HG03060 (cell line): Measurements from ENCODE around the gene PLEKHD1.
"Not testable (repeated sequence)": the region's sequence is repeated elsewhere in the genome, so short reads cannot be mapped to it uniquely, and the experiment has no call there.

Experiments used
- ATAC-seq: cut with Tn5 transposase; IDR thresholded peaks from one replicate; pipeline ENCODE4 v1.9.1; 2021; ENCODE audit warnings: low read depth, moderate number of reproducible peaks; ENCODE audit not compliant: unreplicated experiment

PLEKHD1 gene

GRCh38 chr14:69484444-69485314, at the start of gene PLEKHD1:
Gene PLEKHD1 (plus strand): TSS chr14:69484728. CDS start chr14:69484966, 238 bp downstream.
- no peak for ATAC-seq

- ATAC-seq, result no peak
Measured at GRCh38 chr14:69439521-69440270, 44.8 kb upstream of the PLEKHD1 start.

GRCh38 chr14:69441948-69442347, 42.6 kb upstream of the PLEKHD1 start:
- ATAC-seq, result no peak

- no peak for ATAC-seq
Measured at GRCh38 chr14:69443296-69443805, 41.2 kb upstream of the PLEKHD1 start.

- ATAC-seq, result no peak
Measured at GRCh38 chr14:69449216-69449615, 35.3 kb upstream of the PLEKHD1 start.

GRCh38 chr14:69451941-69452340, 32.6 kb upstream of the PLEKHD1 start:
- ATAC-seq, result no peak

- ATAC-seq, result no peak
Measured at GRCh38 chr14:69458350-69458749, 26.2 kb upstream of the PLEKHD1 start.

- ATAC-seq, result no peak
Measured at GRCh38 chr14:69459122-69459521, 25.4 kb upstream of the PLEKHD1 start.

GRCh38 chr14:69460093-69460701, 24.3 kb upstream of the PLEKHD1 start:
- no peak for ATAC-seq

- no peak for ATAC-seq
Measured at GRCh38 chr14:69464379-69464778, 20.1 kb upstream of the PLEKHD1 start.

- no peak for ATAC-seq
Measured at GRCh38 chr14:69464829-69465228, 19.7 kb upstream of the PLEKHD1 start.

GRCh38 chr14:69468949-69469348, 15.6 kb upstream of the PLEKHD1 start:
- ATAC-seq, result no peak

GRCh38 chr14:69471436-69471835, 13.1 kb upstream of the PLEKHD1 start:
- ATAC-seq, result no peak

- ATAC-seq, result no peak
Measured at GRCh38 chr14:69471916-69472315, 12.6 kb upstream of the PLEKHD1 start.

- ATAC-seq, result no peak
Measured at GRCh38 chr14:69473260-69473659, 11.3 kb upstream of the PLEKHD1 start.

- no peak for ATAC-seq
Measured at GRCh38 chr14:69473946-69474345, 10.6 kb upstream of the PLEKHD1 start.

GRCh38 chr14:69475194-69475818, 9.2 kb upstream of the PLEKHD1 start:
- no peak for ATAC-seq

GRCh38 chr14:69476824-69477450, 7.6 kb upstream of the PLEKHD1 start:
- ATAC-seq, result not testable (repeated sequence)

GRCh38 chr14:69478055-69478454, 6.5 kb upstream of the PLEKHD1 start:
- not testable (repeated sequence) for ATAC-seq

- ATAC-seq, result no peak
Measured at GRCh38 chr14:69479696-69480095, 4.8 kb upstream of the PLEKHD1 start.
